ENCODE results near the gene ZNF783. TPM values are rescaled to one million over a fixed set of nuclear protein-coding genes. Genes with fewer than 3 reads are reported as not detected.
"Not testable (repeated sequence)": the region's sequence is repeated elsewhere in the genome, so short reads cannot be mapped to it uniquely, and the experiment has no call there.

Gene ZNF783
- total RNA-seq, 1 donor, result 13.4 TPM

GRCh38 chr7:149241696-149242095, 20.3 kb upstream of the ZNF783 start:
- no peak overlapping the region for H3K27ac ChIP-seq (ENCODE audit: low read depth, low read length)
- H4K20me1 ChIP-seq (ENCODE audit: insufficient read depth, low read length), result peaks cover 9% of the 10 kb centered on the region
- peaks cover 27% of the 10 kb centered on the region for H3K4me1 ChIP-seq (ENCODE audit: insufficient read depth, low read length)
- no peak for DNase-seq (ENCODE audit: insufficient read length, low spot score, missing footprints)
- H3K79me2 ChIP-seq (ENCODE audit: insufficient read depth, low read length), result peaks cover 64% of the 10 kb centered on the region
- H3K4me2 ChIP-seq (ENCODE audit: insufficient read depth, low read length), result no peak overlapping the region
- H3K36me3 ChIP-seq (ENCODE audit: insufficient read depth, low read length), result peaks cover 4% of the 10 kb centered on the region
- no peaks in the 10 kb centered on the region for H3K9me3 ChIP-seq (ENCODE audit: low read depth, low read length)
- H2AFZ ChIP-seq (ENCODE audit: low read length), result no peak overlapping the region
- no peaks in the 10 kb centered on the region for H3K27me3 ChIP-seq (ENCODE audit: insufficient read depth, low read length)
- no peak overlapping the region for H3K4me3 ChIP-seq (ENCODE audit: insufficient read depth, low read length)
- no peak for TF ChIP-seq CTCF (IDR thresholded peaks at IDR 0.05; ENCODE audit: extremely low read depth, low read depth, low read length)

GRCh38 chr7:149245244-149245643, 16.8 kb upstream of the ZNF783 start:
- Histone ChIP-seq H3K4me3 (ENCODE audit: insufficient read depth, low read length) (no peak overlapping the region), H3K27ac (ENCODE audit: low read depth, low read length) (no peak overlapping the region)

GRCh38 chr7:149245744-149246143, 16.3 kb upstream of the ZNF783 start:
- Histone ChIP-seq H3K4me2 (ENCODE audit: insufficient read depth, low read length) (no peak overlapping the region), H3K36me3 (ENCODE audit: insufficient read depth, low read length) (peaks cover 7% of the 10 kb centered on the region), H2AFZ (ENCODE audit: low read length) (no peak overlapping the region), H3K79me2 (ENCODE audit: insufficient read depth, low read length) (peaks cover 72% of the 10 kb centered on the region), H3K4me1 (ENCODE audit: insufficient read depth, low read length) (peaks cover 9% of the 10 kb centered on the region), H3K4me3 (ENCODE audit: insufficient read depth, low read length) (no peak overlapping the region), H4K20me1 (ENCODE audit: insufficient read depth, low read length) (peaks cover 15% of the 10 kb centered on the region), H3K27me3 (ENCODE audit: insufficient read depth, low read length) (no peaks in the 10 kb centered on the region), H3K27ac (ENCODE audit: low read depth, low read length) (no peak overlapping the region), H3K9me3 (ENCODE audit: low read depth, low read length) (no peaks in the 10 kb centered on the region)
- DNase-seq (ENCODE audit: insufficient read length, low spot score, missing footprints), result no peak
- TF ChIP-seq CTCF (IDR thresholded peaks at IDR 0.05; ENCODE audit: extremely low read depth, low read depth, low read length), result no peak

More at GRCh38 chr7:149245244-149245643, 16.8 kb upstream of the ZNF783 start:
- Histone ChIP-seq H4K20me1 (ENCODE audit: insufficient read depth, low read length) (peaks cover 15% of the 10 kb centered on the region), H3K9me3 (ENCODE audit: low read depth, low read length) (no peaks in the 10 kb centered on the region), H3K4me1 (ENCODE audit: insufficient read depth, low read length) (peaks cover 14% of the 10 kb centered on the region), H3K79me2 (ENCODE audit: insufficient read depth, low read length) (peaks cover 77% of the 10 kb centered on the region), H2AFZ (ENCODE audit: low read length) (no peak overlapping the region), H3K27me3 (ENCODE audit: insufficient read depth, low read length) (no peaks in the 10 kb centered on the region), H3K4me2 (ENCODE audit: insufficient read depth, low read length) (no peak overlapping the region), H3K36me3 (ENCODE audit: insufficient read depth, low read length) (peaks cover 4% of the 10 kb centered on the region)
- DNase-seq (ENCODE audit: insufficient read length, low spot score, missing footprints), result peak; percentile 4
- no peak for TF ChIP-seq CTCF (IDR thresholded peaks at IDR 0.05; ENCODE audit: extremely low read depth, low read depth, low read length)

GRCh38 chr7:149248777-149249176, 13.2 kb upstream of the ZNF783 start:
- Histone ChIP-seq H3K4me3 (ENCODE audit: insufficient read depth, low read length) (no peak overlapping the region), H3K27ac (ENCODE audit: low read depth, low read length) (no peak overlapping the region), H3K36me3 (ENCODE audit: insufficient read depth, low read length) (peaks cover 25% of the 10 kb centered on the region), H3K27me3 (ENCODE audit: insufficient read depth, low read length) (no peaks in the 10 kb centered on the region), H4K20me1 (ENCODE audit: insufficient read depth, low read length) (peaks cover 9% of the 10 kb centered on the region), H3K4me2 (ENCODE audit: insufficient read depth, low read length) (no peak overlapping the region), H3K79me2 (ENCODE audit: insufficient read depth, low read length) (peaks cover 46% of the 10 kb centered on the region), H3K9me3 (ENCODE audit: low read depth, low read length) (no peaks in the 10 kb centered on the region), H2AFZ (ENCODE audit: low read length) (no peak overlapping the region), H3K4me1 (ENCODE audit: insufficient read depth, low read length) (peaks cover 7% of the 10 kb centered on the region)
- peak; percentile 11 for DNase-seq (ENCODE audit: insufficient read length, low spot score, missing footprints)
- no peak for TF ChIP-seq CTCF (IDR thresholded peaks at IDR 0.05; ENCODE audit: extremely low read depth, low read depth, low read length)

- Histone ChIP-seq H3K79me2 (ENCODE audit: insufficient read depth, low read length) (peaks cover 37% of the 10 kb centered on the region), H3K36me3 (ENCODE audit: insufficient read depth, low read length) (peaks cover 37% of the 10 kb centered on the region)
- H3K4me3 ChIP-seq (ENCODE audit: insufficient read depth, low read length); H4K20me1 ChIP-seq (ENCODE audit: insufficient read depth, low read length); H3K9me3 ChIP-seq (ENCODE audit: low read depth, low read length); H3K4me1 ChIP-seq (ENCODE audit: insufficient read depth, low read length); H3K27ac ChIP-seq (ENCODE audit: low read depth, low read length); H3K27me3 ChIP-seq (ENCODE audit: insufficient read depth, low read length); H2AFZ ChIP-seq (ENCODE audit: low read length); H3K4me2 ChIP-seq (ENCODE audit: insufficient read depth, low read length): not testable (repeated sequence)
- DNase-seq (ENCODE audit: insufficient read length, low spot score, missing footprints), result peak; percentile 21
These were observed 11.8 kb upstream of the ZNF783 start for GRCh38 chr7:149250151-149250550.

GRCh38 chr7:149251518-149251917, 10.5 kb upstream of the ZNF783 start:
- not testable (repeated sequence) for DNase-seq (ENCODE audit: insufficient read length, low spot score, missing footprints); H3K4me1 ChIP-seq (ENCODE audit: insufficient read depth, low read length); H2AFZ ChIP-seq (ENCODE audit: low read length)

More at GRCh38 chr7:149251518-149251917, 10.5 kb upstream of the ZNF783 start:
- not testable (repeated sequence) for H4K20me1 ChIP-seq (ENCODE audit: insufficient read depth, low read length); H3K4me2 ChIP-seq (ENCODE audit: insufficient read depth, low read length); H3K9me3 ChIP-seq (ENCODE audit: low read depth, low read length); H3K4me3 ChIP-seq (ENCODE audit: insufficient read depth, low read length); H3K27ac ChIP-seq (ENCODE audit: low read depth, low read length); H3K27me3 ChIP-seq (ENCODE audit: insufficient read depth, low read length)
- H3K36me3 ChIP-seq (ENCODE audit: insufficient read depth, low read length), result peaks cover 37% of the 10 kb centered on the region
- peaks cover 23% of the 10 kb centered on the region for H3K79me2 ChIP-seq (ENCODE audit: insufficient read depth, low read length)

Measured in osteoblast (primary cell).